ENCODE measurements around the gene MDFI.

GRCh38 chr6:41655176-41655575 lies 16.9 kb downstream of the MDFI start:
- TF ChIP-seq RAD21 (conservative IDR thresholded peaks at IDR 0.05) (no peak), EP300 (conservative IDR thresholded peaks at IDR 0.05; ENCODE audit: poor library complexity, severe bottlenecking) (no peak), CTCF (IDR thresholded peaks at IDR 0.05; ENCODE audit: poor library complexity, severe bottlenecking) (no peak), POLR2AphosphoS5 (IDR thresholded peaks at IDR 0.05) (no peak), EZH2 (IDR thresholded peaks at IDR 0.05; ENCODE audit: borderline replicate concordance, insufficient read depth, low read length, poor library complexity, severe bottlenecking) (no peak), MXI1 (conservative IDR thresholded peaks at IDR 0.05; ENCODE audit: poor library complexity, severe bottlenecking) (no peak), TAF1 (IDR thresholded peaks at IDR 0.05; ENCODE audit: low read depth) (no peak), REST (IDR thresholded peaks at IDR 0.05; ENCODE audit: borderline replicate concordance) (no peak)

All from neural cell (in vitro differentiated cells).